ENCODE data around the gene KLHL29. TPM values are rescaled to one million over a fixed set of nuclear protein-coding genes. Genes with fewer than 3 reads are reported as not detected.

Gene KLHL29
- polyA plus RNA-seq, 3 donors, result 0.03 TPM; not detected in 2

DNA sequence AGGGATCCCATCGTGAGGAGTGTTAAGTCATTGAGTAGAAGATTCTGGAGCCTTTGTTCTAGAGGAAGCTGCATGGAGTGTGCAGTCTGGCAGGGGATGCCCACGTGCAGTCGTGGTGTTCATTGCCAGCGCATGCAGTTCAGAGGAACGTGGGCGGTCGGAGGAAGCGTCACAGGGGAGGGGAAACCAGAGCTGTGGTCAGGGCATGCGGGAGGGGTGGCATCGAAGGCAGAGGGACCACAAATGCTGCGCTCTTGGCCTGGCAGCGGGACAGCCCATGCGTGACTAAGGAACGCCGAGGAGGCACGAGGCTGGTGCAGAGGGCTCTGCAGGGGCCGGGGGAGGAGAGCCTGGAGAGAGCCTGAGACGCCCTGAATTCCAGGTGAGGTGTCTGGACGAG, 141.1 kb downstream of the KLHL29 start:
- Histone ChIP-seq H3K9me3 (replicated peaks in 1 of 2; ENCODE audit: control insufficient read depth in 1 of 2, insufficient read depth in 1 of 2, low read length in 2 of 2) (no peaks in the 10 kb centered on the region), H3K27ac (ENCODE audit: low read depth in 1 of 2, low read length in 2 of 2) (no peak overlapping the region), H3K9ac (ENCODE audit: insufficient read depth, low read length, poor library complexity, severe bottlenecking) (no peak overlapping the region), H2AFZ (ENCODE audit: insufficient read depth, low read depth, low read length, poor library complexity, severe bottlenecking) (no peak overlapping the region), H3K4me2 (replicated peaks; ENCODE audit: extremely low read depth, low read length, poor library complexity, severe bottlenecking) (no peak overlapping the region), H4K20me1 (ENCODE audit: insufficient read depth, low read length) (no peaks in the 10 kb centered on the region), H3K27me3 (ENCODE audit: control insufficient read depth in 2 of 2, insufficient read depth in 2 of 2, low read length in 2 of 2) (no peaks in the 10 kb centered on the region), H3K79me2 (ENCODE audit: insufficient read depth, low read length) (no peaks in the 10 kb centered on the region), H3K36me3 (replicated peaks in 1 of 2; ENCODE audit: control insufficient read depth in 1 of 2, insufficient read depth in 2 of 2, low read length in 2 of 2) (no peaks in the 10 kb centered on the region), H3K4me1 (ENCODE audit: control insufficient read depth in 1 of 2, insufficient read depth in 2 of 2, low read length in 2 of 2) (no peaks in the 10 kb centered on the region), H3K4me3 (replicated peaks in 1 of 3; ENCODE audit: low read depth in 2 of 3, low read length in 3 of 3) (no peak overlapping the region)
- intact Hi-C loops (cut with micrococcal nuclease), result no loop called here
- Mint-ChIP-seq H3K27me3 (ENCODE audit: low read depth in 3 of 3) (peaks cover 8 to 18% (median 13%) of the 10 kb centered on the region in 3 donors), H3K9me3 (peaks cover 0 to 2% (median 0%) of the 10 kb centered on the region in 7 donors), H3K36me3 (no peaks in the 10 kb centered on the region), H3K4me1 (no peaks in the 10 kb centered on the region), H3K27ac (no peak overlapping the region), H3K4me3 (no peak overlapping the region)
- DNase-seq, result no peak
- TF ChIP-seq, protein P1, sequence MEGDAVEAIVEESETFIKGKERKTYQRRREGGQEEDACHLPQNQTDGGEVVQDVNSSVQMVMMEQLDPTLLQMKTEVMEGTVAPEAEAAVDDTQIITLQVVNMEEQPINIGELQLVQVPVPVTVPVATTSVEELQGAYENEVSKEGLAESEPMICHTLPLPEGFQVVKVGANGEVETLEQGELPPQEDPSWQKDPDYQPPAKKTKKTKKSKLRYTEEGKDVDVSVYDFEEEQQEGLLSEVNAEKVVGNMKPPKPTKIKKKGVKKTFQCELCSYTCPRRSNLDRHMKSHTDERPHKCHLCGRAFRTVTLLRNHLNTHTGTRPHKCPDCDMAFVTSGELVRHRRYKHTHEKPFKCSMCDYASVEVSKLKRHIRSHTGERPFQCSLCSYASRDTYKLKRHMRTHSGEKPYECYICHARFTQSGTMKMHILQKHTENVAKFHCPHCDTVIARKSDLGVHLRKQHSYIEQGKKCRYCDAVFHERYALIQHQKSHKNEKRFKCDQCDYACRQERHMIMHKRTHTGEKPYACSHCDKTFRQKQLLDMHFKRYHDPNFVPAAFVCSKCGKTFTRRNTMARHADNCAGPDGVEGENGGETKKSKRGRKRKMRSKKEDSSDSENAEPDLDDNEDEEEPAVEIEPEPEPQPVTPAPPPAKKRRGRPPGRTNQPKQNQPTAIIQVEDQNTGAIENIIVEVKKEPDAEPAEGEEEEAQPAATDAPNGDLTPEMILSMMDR (IDR thresholded peaks at IDR 0.05), result no peak
- 62% methylated on average over 19 of the region's 19 CpGs for WGBS (ENCODE audit: insufficient coverage)

- Mint-ChIP-seq H3K9me3 (peaks cover 0 to 2% (median 0%) of the 10 kb centered on the region in 7 donors), H3K27ac (no peak overlapping the region), H3K27me3 (ENCODE audit: low read depth in 3 of 3) (peaks cover 7 to 15% (median 9%) of the 10 kb centered on the region in 3 donors), H3K4me3 (no peak overlapping the region), H3K4me1 (no peaks in the 10 kb centered on the region), H3K36me3 (no peaks in the 10 kb centered on the region)
- DNase-seq, result no peak
- Histone ChIP-seq H2AFZ (ENCODE audit: insufficient read depth, low read depth, low read length, poor library complexity, severe bottlenecking) (no peak overlapping the region), H3K4me1 (ENCODE audit: control insufficient read depth in 1 of 2, insufficient read depth in 2 of 2, low read length in 2 of 2) (no peaks in the 10 kb centered on the region), H3K36me3 (replicated peaks in 1 of 2; ENCODE audit: control insufficient read depth in 1 of 2, insufficient read depth in 2 of 2, low read length in 2 of 2) (no peaks in the 10 kb centered on the region), H4K20me1 (ENCODE audit: insufficient read depth, low read length) (no peaks in the 10 kb centered on the region), H3K27ac (ENCODE audit: low read depth in 1 of 2, low read length in 2 of 2) (no peak overlapping the region), H3K79me2 (ENCODE audit: insufficient read depth, low read length) (no peaks in the 10 kb centered on the region), H3K9ac (ENCODE audit: insufficient read depth, low read length, poor library complexity, severe bottlenecking) (no peak overlapping the region), H3K9me3 (replicated peaks in 1 of 2; ENCODE audit: control insufficient read depth in 1 of 2, insufficient read depth in 1 of 2, low read length in 2 of 2) (no peaks in the 10 kb centered on the region), H3K27me3 (ENCODE audit: control insufficient read depth in 2 of 2, insufficient read depth in 2 of 2, low read length in 2 of 2) (no peaks in the 10 kb centered on the region), H3K4me3 (replicated peaks in 1 of 3; ENCODE audit: low read depth in 2 of 3, low read length in 3 of 3) (no peak overlapping the region), H3K4me2 (replicated peaks; ENCODE audit: extremely low read depth, low read length, poor library complexity, severe bottlenecking) (no peak overlapping the region)
- WGBS (ENCODE audit: insufficient coverage), result 90% methylated on average over 21 of the region's 25 CpGs
- intact Hi-C loops (cut with micrococcal nuclease), result no loop called here
- TF ChIP-seq, protein P1 (IDR thresholded peaks at IDR 0.05), result no peak
Measured at GRCh38 chr2:23526835-23527790, 142.1 kb downstream of the KLHL29 start.
